HCT116 (cell line): ENCODE results near the gene GLI3. TPM values are rescaled to one million over a fixed set of nuclear protein-coding genes. Genes with fewer than 3 reads are reported as not detected.

ENCODE experiments used
- ATAC-seq: fragments of 200-7000 bp; cut with Tn5 transposase; 2 replicates; pipeline ENCODE4 v1.9.1; 2020; ENCODE audit warnings: mild to moderate bottlenecking, moderate library complexity
- BruUV-seq: library from RNA; stranded (reverse); fragments of 400-500 nt; replicated peaks from 2 replicates; lab custom pipeline; 2021; lab: Mats Ljungman, UMichigan
- CTCF ChIA-PET: fragments of 300-600 bp; sonication (Branson Sonifier 250); formaldehyde crosslinking; loops from one replicate; lab custom pipeline; 2021; ENCODE audit warnings: antibody characterized with exemption; lab: Charles Lee
- POLR2A ChIA-PET: fragments of 300-600, 350-600 bp; sonication (Branson Sonifier 250); formaldehyde crosslinking; loops from one replicate; lab custom pipeline; 2021; ENCODE audit warnings: antibody characterized with exemption; lab: Charles Lee
- RAD21 ChIA-PET, 2 experiments: fragments of 300-600 bp; sonication (Branson Sonifier 250); formaldehyde crosslinking; loops; one replicate each; lab custom pipeline; 2023; ENCODE audit warnings: low total read pairs in 2 of 2; ENCODE audit not compliant: uncharacterized antibody in 2 of 2, unreplicated experiment in 2 of 2, low non-redundant PET in 1 of 2; lab: Charles Lee
- DNase-seq: peaks from one replicate; pipeline ENCODE4 v3.0.0-alpha.2; 2010; ENCODE audit warnings: low read depth, low spot score
- H2AFZ ChIP-seq: fragments of 200-600 bp; shearing (Covaris generic), sonication (generic); 2 replicates; pipeline ENCODE4 v1.6.1; 2017; ENCODE audit warnings: low read depth, mixed run types, mixed read lengths, antibody characterized with exemption, low read length; ENCODE audit not compliant: poor library complexity, severe bottlenecking
- H3K27ac ChIP-seq: 2 replicates; pipeline ENCODE4 v1.5.1; 2012; ENCODE audit warnings: low read depth, low read length
- H3K27me3 ChIP-seq: fragments of 200-600 bp; sonication (generic); 2 replicates; pipeline ENCODE4 v1.6.1; 2016; ENCODE audit warnings: mixed run types, low read length, mixed read lengths; ENCODE audit not compliant: insufficient read depth
- H3K36me3 ChIP-seq, 2 experiments: fragments of 200-500 bp in 1 of 2; fragments of 200-600 bp in 1 of 2; sonication (Bioruptor generic) in 1 of 2; sonication (generic) in 1 of 2; 2 replicates each; pipeline versions ENCODE4 v1.5.1 to v1.6.1; 2014 to 2016; ENCODE audit warnings: low read length in 2 of 2, inconsistent platforms in 1 of 2, mixed read lengths in 1 of 2, mixed run types in 1 of 2; ENCODE audit not compliant: insufficient read depth in 2 of 2, control insufficient read depth in 1 of 2
- H3K4me1 ChIP-seq, 2 experiments: fragments of 200-600 bp in 1 of 2; sonication (generic) in 1 of 2; 2 replicates each; pipeline versions ENCODE4 v1.5.1 to v1.6.1; 2012 to 2017; ENCODE audit warnings: low read length in 2 of 2, inconsistent platforms in 1 of 2, mild to moderate bottlenecking in 1 of 2, mixed read lengths in 1 of 2, mixed run types in 1 of 2, moderate library complexity in 1 of 2; ENCODE audit not compliant: insufficient read depth in 2 of 2, control insufficient read depth in 1 of 2
- H3K4me2 ChIP-seq: fragments of 200-600 bp; sonication (generic); 2 replicates; pipeline ENCODE4 v1.6.1; 2017; ENCODE audit warnings: mixed run types, low read length, mixed read lengths
- H3K4me3 ChIP-seq, 2 experiments: fragments of 200-600 bp in 1 of 2; sonication (generic) in 1 of 2; replicated peaks in 1 of 2; 2 replicates each; pipeline ENCODE4 v1.5.1; 2011 to 2016; ENCODE audit warnings: low read length in 2 of 2, control low read depth in 1 of 2, low read depth in 1 of 2, mild to moderate bottlenecking in 1 of 2, mixed read lengths in 1 of 2, mixed run types in 1 of 2
- H3K79me2 ChIP-seq: fragments of 200-600 bp; sonication (generic); 2 replicates; pipeline ENCODE4 v1.6.1; 2017; ENCODE audit warnings: mild to moderate bottlenecking, mixed run types, low read length, moderate library complexity, mixed read lengths; ENCODE audit not compliant: insufficient read depth
- H3K9ac ChIP-seq: fragments of 200-600 bp; sonication (generic); 2 replicates; pipeline ENCODE4 v1.6.1; 2016; ENCODE audit warnings: low read length, mixed read lengths
- H3K9me2 ChIP-seq: fragments of 200-600 bp; sonication (generic), shearing (Covaris generic); 2 replicates; pipeline ENCODE4 v1.6.1; 2017; ENCODE audit warnings: mixed run types, mild to moderate bottlenecking, moderate library complexity; ENCODE audit not compliant: insufficient read depth
- H3K9me3 ChIP-seq, 2 experiments: fragments of 200-500 bp in 1 of 2; fragments of 200-600 bp in 1 of 2; sonication (Bioruptor generic) in 1 of 2; sonication (generic) in 1 of 2; 2 replicates each; pipeline ENCODE4 v1.6.1; 2014 to 2017; ENCODE audit warnings: low read length in 2 of 2, mixed read lengths in 2 of 2, inconsistent platforms in 1 of 2, low read depth in 1 of 2, mild to moderate bottlenecking in 1 of 2, mixed run types in 1 of 2, moderate library complexity in 1 of 2; ENCODE audit not compliant: control insufficient read depth in 1 of 2, insufficient read depth in 1 of 2
- H4K20me1 ChIP-seq: fragments of 200-600 bp; sonication (generic), shearing (Covaris generic); 2 replicates; pipeline ENCODE4 v1.6.1; 2017; ENCODE audit warnings: mixed run types, mild to moderate bottlenecking, moderate library complexity; ENCODE audit not compliant: insufficient read depth
- REST ChIP-seq: IDR thresholded peaks from 2 replicates; pipeline ENCODE4 v1.6.1; 2012; ENCODE audit warnings: low read depth
- SIN3A ChIP-seq: IDR thresholded peaks from 2 replicates; pipeline ENCODE4 v1.6.1; 2012; ENCODE audit warnings: low read depth
- SRF ChIP-seq: IDR thresholded peaks from 2 replicates; pipeline ENCODE4 v1.6.1; 2012; ENCODE audit warnings: low read depth
- intact Hi-C: fragments of 100-400 bp; cut with micrococcal nuclease; formaldehyde crosslinking; loops from 2 replicates; pipeline ENCODE4 v1.10.0; 2022
- total RNA-seq: library from RNA; stranded (reverse); gene quantifications from one replicate; pipeline ENCODE4 v1.2.1, GENCODE V29; 2021; ENCODE audit not compliant: unreplicated experiment
- TF ChIP-seq, protein P1 (sequence below): IDR thresholded peaks from 2 replicates; pipeline ENCODE4 v1.6.1; 2012

Gene GLI3
- total RNA-seq, 1 experiment from 2014 or later: 0.07 TPM

GRCh38 chr7:42135728-42136127, 101.3 kb downstream of the GLI3 start:
- ATAC-seq: no peak
- H3K4me2 ChIP-seq: no peak overlapping the region
- no peak overlapping the region for H3K9ac ChIP-seq
- H3K27ac ChIP-seq: no peak overlapping the region
- no peak overlapping the region for H3K4me3 ChIP-seq
- intact Hi-C loops: no loop called here
- no peaks in the 10 kb centered on the region for H4K20me1 ChIP-seq
- TF ChIP-seq REST (no peak), SIN3A (no peak)
- TF ChIP-seq, protein P1, sequence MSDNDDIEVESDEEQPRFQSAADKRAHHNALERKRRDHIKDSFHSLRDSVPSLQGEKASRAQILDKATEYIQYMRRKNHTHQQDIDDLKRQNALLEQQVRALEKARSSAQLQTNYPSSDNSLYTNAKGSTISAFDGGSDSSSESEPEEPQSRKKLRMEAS: no peak
- DNase-seq: no peak
- BruUV-seq: no TSS peak
- H3K4me1 ChIP-seq: no peaks in the 10 kb centered on the region
- H3K79me2 ChIP-seq: no peaks in the 10 kb centered on the region
- ChIA-PET CTCF (no interaction called here), POLR2A (no interaction called here), RAD21 (no interaction called here)
- H3K9me2 ChIP-seq: no peaks in the 10 kb centered on the region
- H2AFZ ChIP-seq: no peak overlapping the region
- H3K9me3 ChIP-seq: no peaks in the 10 kb centered on the region; a peak in 1 of 4 replicates
- no peaks in the 10 kb centered on the region for H3K36me3 ChIP-seq
- H3K27me3 ChIP-seq: no peaks in the 10 kb centered on the region

DNA sequence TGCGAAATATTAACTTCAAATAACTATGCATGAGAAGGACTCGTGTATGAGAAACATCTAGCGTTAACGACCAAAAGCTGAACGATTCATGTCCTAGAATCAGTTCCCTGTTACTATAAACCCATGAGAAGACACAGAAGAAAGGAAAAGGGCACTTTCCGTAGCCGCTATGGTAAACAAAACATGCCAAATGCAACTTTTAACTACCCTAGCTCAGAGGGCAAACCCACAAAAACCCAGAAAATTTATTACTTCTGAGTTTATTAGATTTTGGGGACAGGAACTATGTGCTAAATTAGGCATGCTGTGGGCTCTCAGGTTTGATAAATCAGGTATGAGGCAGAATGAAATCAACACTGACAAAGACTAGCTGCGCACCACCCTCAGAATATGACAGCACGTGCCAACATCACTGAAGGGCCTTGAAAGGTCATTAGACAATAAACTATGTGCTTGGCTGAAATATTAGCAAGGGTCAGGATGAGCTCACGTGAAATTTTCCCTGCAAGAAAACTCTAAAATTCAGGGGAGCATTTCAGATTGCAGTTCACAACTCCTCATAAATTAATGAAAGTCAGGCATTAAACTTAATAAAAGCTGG, 102.6 kb downstream of the GLI3 start:
- Histone ChIP-seq H3K27me3 (no peaks in the 10 kb centered on the region), H3K9me3 (no peaks in the 10 kb centered on the region; a peak in 1 of 4 replicates), H3K4me3 (no peak overlapping the region), H3K36me3 (no peaks in the 10 kb centered on the region), H3K4me2 (no peak overlapping the region), H3K79me2 (no peaks in the 10 kb centered on the region), H3K9ac (no peak overlapping the region), H2AFZ (no peak overlapping the region), H4K20me1 (no peaks in the 10 kb centered on the region), H3K9me2 (no peaks in the 10 kb centered on the region), H3K27ac (no peak overlapping the region), H3K4me1 (no peaks in the 10 kb centered on the region)
- CTCF ChIA-PET: no interaction called here
- RAD21 ChIA-PET: no interaction called here
- BruUV-seq: no TSS peak
- intact Hi-C loops: no loop called here
- no peak for TF ChIP-seq SRF
- ATAC-seq (no peak), DNase-seq (no peak)
- POLR2A ChIA-PET: no interaction called here
